GM12878 (cell line): ENCODE results near the gene LGMN. TPM values are rescaled to one million over a fixed set of nuclear protein-coding genes. Genes with fewer than 3 reads are reported as not detected.

Experiments
- BCL11A ChIP-seq: IDR thresholded peaks from 2 replicates; pipeline ENCODE4 v1.6.1; 2011; ENCODE audit warnings: low read depth, low read length
- CHD1 ChIP-seq: IDR thresholded peaks from 2 replicates; pipeline ENCODE4 v1.6.1; 2012; ENCODE audit warnings: low read depth, low read length, improper control_type of control experiment
- EGR1 ChIP-seq, 2 experiments: IDR thresholded peaks; 1 replicate in 1 of 2; 2 replicates in 1 of 2; pipeline ENCODE4 v1.6.1; 2011 to 2012; ENCODE audit warnings: low read depth in 2 of 2, low read length in 2 of 2, borderline replicate concordance in 1 of 2, mild to moderate bottlenecking in 1 of 2, moderate library complexity in 1 of 2
- ESRRA ChIP-seq: IDR thresholded peaks from 2 replicates; pipeline ENCODE4 v1.6.1; 2012; ENCODE audit warnings: mild to moderate bottlenecking, low read length, improper control_type of control experiment
- JUNB ChIP-seq: IDR thresholded peaks from 2 replicates; pipeline ENCODE4 v1.6.1; 2016; ENCODE audit warnings: antibody characterized with exemption, mild to moderate bottlenecking
- NBN ChIP-seq: fragments of 450-650 bp; IDR thresholded peaks from 2 replicates; pipeline ENCODE4 v1.6.1; 2016
- RBBP5 ChIP-seq: fragments of 200-600 bp; sonication (generic); conservative IDR thresholded peaks from 2 replicates; pipeline ENCODE4 v1.6.1; 2016
- RCOR1 ChIP-seq: conservative IDR thresholded peaks from 2 replicates; pipeline ENCODE4 v1.6.1; 2012; ENCODE audit warnings: low read depth, low read length, improper control_type of control experiment
- RFX5 ChIP-seq: IDR thresholded peaks from 2 replicates; pipeline ENCODE4 v1.6.1; 2011; ENCODE audit warnings: low read depth, low read length, improper control_type of control experiment
- SMAD1 ChIP-seq: fragments of 450-650 bp; IDR thresholded peaks from 2 replicates; pipeline ENCODE4 v1.6.1; 2018; ENCODE audit warnings: mild to moderate bottlenecking, low read depth; ENCODE audit not compliant: partially characterized antibody
- STAT3 ChIP-seq: IDR thresholded peaks from 2 replicates; pipeline ENCODE4 v1.6.1; 2011; ENCODE audit warnings: low read depth, low read length, improper control_type of control experiment
- SUZ12 ChIP-seq: fragments of 200-600 bp; sonication (generic); IDR thresholded peaks from one replicate; pipeline ENCODE4 v1.6.1; 2018; ENCODE audit warnings: antibody characterized with exemption, mild to moderate bottlenecking; ENCODE audit not compliant: unreplicated experiment
- TBL1XR1 ChIP-seq: IDR thresholded peaks from 2 replicates; pipeline ENCODE4 v1.6.1; 2012; ENCODE audit warnings: low read depth, low read length, improper control_type of control experiment
- TCF12 ChIP-seq: IDR thresholded peaks from 2 replicates; pipeline ENCODE4 v1.6.1; 2011; ENCODE audit warnings: low read depth, mild to moderate bottlenecking, low read length
- ZSCAN29 ChIP-seq: fragments of 450-650 bp; IDR thresholded peaks from 2 replicates; pipeline ENCODE4 v1.6.1; 2017; ENCODE audit warnings: mild to moderate bottlenecking, moderate library complexity
- ZZZ3 ChIP-seq: IDR thresholded peaks from 2 replicates; pipeline ENCODE4 v1.6.1; 2011; ENCODE audit warnings: low read depth; ENCODE audit not compliant: control insufficient read depth, insufficient read length
- polyA plus RNA-seq, 11 experiments: library from polyadenylated mRNA; depleted of rRNA in 4 of 11; unstranded in 6 of 11; stranded (reverse) in 5 of 11; fragments of >200 nt; fragmentation: Nextera tagmentation in 4 of 11; fragmentation: Illumina TruSeq in 1 of 11; extraction: Ambion mirVana in 4 of 11; extraction: Trizol in 1 of 11; gene quantifications; 1 replicate in 1 of 11; 2 replicates in 10 of 11; pipeline versions ENCODE4 v1.2.1 to v1.2.3, GENCODE V29; 2011 to 2016; ENCODE audit warnings: inconsistent platforms in 2 of 11, missing spikeins in 2 of 11, low read depth in 1 of 11
- total RNA-seq, 4 experiments: library from RNA; depleted of rRNA in 3 of 4; stranded (reverse); fragments of >200 nt in 3 of 4; fragmentation: Illumina TruSeq in 1 of 4; extraction: Trizol in 1 of 4; gene quantifications; 2 replicates each; pipeline versions ENCODE4 v1.2.1 to v1.2.3, GENCODE V29; 2013 to 2021
- TF ChIP-seq, protein P1 (sequence below): fragments of 450-650 bp; IDR thresholded peaks from 2 replicates; pipeline ENCODE4 v1.6.1; 2017; ENCODE audit warnings: mild to moderate bottlenecking, moderate library complexity
- TF ChIP-seq, protein P2 (sequence below): fragments of 150-350 bp; IDR thresholded peaks from 2 replicates; pipeline ENCODE4 v1.6.1; 2014; ENCODE audit warnings: mild to moderate bottlenecking, low read depth, low read length
- TF ChIP-seq, protein P3 (sequence below): IDR thresholded peaks from 2 replicates; pipeline ENCODE4 v1.6.1; 2012; ENCODE audit warnings: low read length, inconsistent platforms
- TF ChIP-seq, protein P4 (sequence below): IDR thresholded peaks from 2 replicates; pipeline ENCODE4 v1.6.1; 2012; ENCODE audit warnings: low read depth, low read length, improper control_type of control experiment
- TF ChIP-seq, protein P5 (sequence below): fragments of 450-650 bp; IDR thresholded peaks from 2 replicates; pipeline ENCODE4 v1.6.1; 2017; ENCODE audit warnings: mild to moderate bottlenecking, low read depth, inconsistent platforms; ENCODE audit not compliant: poor library complexity, severe bottlenecking

The LGMN gene
- total and polyA plus RNA-seq, 10 of the 15 experiments (the other 5 are each of a cell fraction or from before 2014, with no cell fraction given), result 0.71 to 192 (median 3.9) TPM

DNA sequence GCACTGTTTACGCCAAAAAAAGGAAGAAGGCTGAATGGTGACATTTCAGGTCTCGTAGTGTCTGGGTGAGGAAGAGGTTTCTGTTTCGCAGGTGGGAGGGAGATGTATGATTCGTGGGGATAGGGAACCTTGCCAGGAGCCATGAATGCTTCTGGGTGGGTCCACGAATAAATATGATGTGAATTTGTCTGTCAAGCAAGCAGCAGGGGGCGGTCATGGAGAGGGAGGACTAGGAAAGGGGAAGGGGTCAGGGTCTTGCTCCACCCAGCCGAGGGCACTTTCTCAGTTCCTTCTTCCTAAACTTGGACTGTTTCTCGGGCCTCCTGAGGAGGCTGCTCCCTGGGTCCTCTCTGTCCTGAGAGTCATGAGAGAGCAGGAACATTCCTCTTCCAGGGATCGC is 72.5 kb downstream of the LGMN start (continued):
- TF ChIP-seq, protein P1, sequence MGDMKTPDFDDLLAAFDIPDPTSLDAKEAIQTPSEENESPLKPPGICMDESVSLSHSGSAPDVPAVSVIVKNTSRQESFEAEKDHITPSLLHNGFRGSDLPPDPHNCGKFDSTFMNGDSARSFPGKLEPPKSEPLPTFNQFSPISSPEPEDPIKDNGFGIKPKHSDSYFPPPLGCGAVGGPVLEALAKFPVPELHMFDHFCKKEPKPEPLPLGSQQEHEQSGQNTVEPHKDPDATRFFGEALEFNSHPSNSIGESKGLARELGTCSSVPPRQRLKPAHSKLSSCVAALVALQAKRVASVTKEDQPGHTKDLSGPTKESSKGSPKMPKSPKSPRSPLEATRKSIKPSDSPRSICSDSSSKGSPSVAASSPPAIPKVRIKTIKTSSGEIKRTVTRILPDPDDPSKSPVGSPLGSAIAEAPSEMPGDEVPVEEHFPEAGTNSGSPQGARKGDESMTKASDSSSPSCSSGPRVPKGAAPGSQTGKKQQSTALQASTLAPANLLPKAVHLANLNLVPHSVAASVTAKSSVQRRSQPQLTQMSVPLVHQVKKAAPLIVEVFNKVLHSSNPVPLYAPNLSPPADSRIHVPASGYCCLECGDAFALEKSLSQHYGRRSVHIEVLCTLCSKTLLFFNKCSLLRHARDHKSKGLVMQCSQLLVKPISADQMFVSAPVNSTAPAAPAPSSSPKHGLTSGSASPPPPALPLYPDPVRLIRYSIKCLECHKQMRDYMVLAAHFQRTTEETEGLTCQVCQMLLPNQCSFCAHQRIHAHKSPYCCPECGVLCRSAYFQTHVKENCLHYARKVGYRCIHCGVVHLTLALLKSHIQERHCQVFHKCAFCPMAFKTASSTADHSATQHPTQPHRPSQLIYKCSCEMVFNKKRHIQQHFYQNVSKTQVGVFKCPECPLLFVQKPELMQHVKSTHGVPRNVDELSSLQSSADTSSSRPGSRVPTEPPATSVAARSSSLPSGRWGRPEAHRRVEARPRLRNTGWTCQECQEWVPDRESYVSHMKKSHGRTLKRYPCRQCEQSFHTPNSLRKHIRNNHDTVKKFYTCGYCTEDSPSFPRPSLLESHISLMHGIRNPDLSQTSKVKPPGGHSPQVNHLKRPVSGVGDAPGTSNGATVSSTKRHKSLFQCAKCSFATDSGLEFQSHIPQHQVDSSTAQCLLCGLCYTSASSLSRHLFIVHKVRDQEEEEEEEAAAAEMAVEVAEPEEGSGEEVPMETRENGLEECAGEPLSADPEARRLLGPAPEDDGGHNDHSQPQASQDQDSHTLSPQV, result no peak
- TF ChIP-seq JUNB, result no peak
- no peak for TF ChIP-seq RFX5
- no peak for TF ChIP-seq RCOR1
- TF ChIP-seq, protein P2, sequence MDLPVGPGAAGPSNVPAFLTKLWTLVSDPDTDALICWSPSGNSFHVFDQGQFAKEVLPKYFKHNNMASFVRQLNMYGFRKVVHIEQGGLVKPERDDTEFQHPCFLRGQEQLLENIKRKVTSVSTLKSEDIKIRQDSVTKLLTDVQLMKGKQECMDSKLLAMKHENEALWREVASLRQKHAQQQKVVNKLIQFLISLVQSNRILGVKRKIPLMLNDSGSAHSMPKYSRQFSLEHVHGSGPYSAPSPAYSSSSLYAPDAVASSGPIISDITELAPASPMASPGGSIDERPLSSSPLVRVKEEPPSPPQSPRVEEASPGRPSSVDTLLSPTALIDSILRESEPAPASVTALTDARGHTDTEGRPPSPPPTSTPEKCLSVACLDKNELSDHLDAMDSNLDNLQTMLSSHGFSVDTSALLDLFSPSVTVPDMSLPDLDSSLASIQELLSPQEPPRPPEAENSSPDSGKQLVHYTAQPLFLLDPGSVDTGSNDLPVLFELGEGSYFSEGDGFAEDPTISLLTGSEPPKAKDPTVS, result no peak
- TF ChIP-seq NBN, result no peak; the same call in 1 of the 2 replicates
- no peak for TF ChIP-seq RBBP5
- TF ChIP-seq SMAD1, result no peak
- TF ChIP-seq, protein P3, sequence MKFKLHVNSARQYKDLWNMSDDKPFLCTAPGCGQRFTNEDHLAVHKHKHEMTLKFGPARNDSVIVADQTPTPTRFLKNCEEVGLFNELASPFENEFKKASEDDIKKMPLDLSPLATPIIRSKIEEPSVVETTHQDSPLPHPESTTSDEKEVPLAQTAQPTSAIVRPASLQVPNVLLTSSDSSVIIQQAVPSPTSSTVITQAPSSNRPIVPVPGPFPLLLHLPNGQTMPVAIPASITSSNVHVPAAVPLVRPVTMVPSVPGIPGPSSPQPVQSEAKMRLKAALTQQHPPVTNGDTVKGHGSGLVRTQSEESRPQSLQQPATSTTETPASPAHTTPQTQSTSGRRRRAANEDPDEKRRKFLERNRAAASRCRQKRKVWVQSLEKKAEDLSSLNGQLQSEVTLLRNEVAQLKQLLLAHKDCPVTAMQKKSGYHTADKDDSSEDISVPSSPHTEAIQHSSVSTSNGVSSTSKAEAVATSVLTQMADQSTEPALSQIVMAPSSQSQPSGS, result no peak
- no peak for TF ChIP-seq ZSCAN29
- no peak for TF ChIP-seq TCF12
- no peak for TF ChIP-seq CHD1
- no peak for TF ChIP-seq STAT3
- TF ChIP-seq ESRRA, result no peak
- TF ChIP-seq, protein P4, sequence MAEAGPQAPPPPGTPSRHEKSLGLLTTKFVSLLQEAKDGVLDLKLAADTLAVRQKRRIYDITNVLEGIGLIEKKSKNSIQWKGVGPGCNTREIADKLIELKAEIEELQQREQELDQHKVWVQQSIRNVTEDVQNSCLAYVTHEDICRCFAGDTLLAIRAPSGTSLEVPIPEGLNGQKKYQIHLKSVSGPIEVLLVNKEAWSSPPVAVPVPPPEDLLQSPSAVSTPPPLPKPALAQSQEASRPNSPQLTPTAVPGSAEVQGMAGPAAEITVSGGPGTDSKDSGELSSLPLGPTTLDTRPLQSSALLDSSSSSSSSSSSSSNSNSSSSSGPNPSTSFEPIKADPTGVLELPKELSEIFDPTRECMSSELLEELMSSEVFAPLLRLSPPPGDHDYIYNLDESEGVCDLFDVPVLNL, result no peak
- no peak for TF ChIP-seq ZZZ3
- TF ChIP-seq, protein P5, sequence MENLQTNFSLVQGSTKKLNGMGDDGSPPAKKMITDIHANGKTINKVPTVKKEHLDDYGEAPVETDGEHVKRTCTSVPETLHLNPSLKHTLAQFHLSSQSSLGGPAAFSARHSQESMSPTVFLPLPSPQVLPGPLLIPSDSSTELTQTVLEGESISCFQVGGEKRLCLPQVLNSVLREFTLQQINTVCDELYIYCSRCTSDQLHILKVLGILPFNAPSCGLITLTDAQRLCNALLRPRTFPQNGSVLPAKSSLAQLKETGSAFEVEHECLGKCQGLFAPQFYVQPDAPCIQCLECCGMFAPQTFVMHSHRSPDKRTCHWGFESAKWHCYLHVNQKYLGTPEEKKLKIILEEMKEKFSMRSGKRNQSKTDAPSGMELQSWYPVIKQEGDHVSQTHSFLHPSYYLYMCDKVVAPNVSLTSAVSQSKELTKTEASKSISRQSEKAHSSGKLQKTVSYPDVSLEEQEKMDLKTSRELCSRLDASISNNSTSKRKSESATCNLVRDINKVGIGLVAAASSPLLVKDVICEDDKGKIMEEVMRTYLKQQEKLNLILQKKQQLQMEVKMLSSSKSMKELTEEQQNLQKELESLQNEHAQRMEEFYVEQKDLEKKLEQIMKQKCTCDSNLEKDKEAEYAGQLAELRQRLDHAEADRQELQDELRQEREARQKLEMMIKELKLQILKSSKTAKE, result no peak
- no peak for TF ChIP-seq SUZ12
- no peak for TF ChIP-seq BCL11A
- TF ChIP-seq TBL1XR1, result no peak
- no peak for TF ChIP-seq EGR1 (IDR thresholded peaks at IDR 0.05; ENCODE audit: borderline replicate concordance in 1 of 2, low read depth in 2 of 2, low read length in 2 of 2)
